A673 (cell line): Measurements from ENCODE around the gene TRDN.

Source experiments
- CTCF ChIP-seq: fragments of 300-800, 200-600 bp; sonication (generic); conservative IDR thresholded peaks from 2 replicates; pipeline ENCODE4 v1.5.1; 2017; ENCODE audit warnings: low read depth, mild to moderate bottlenecking, antibody characterized with exemption, low read length, moderate library complexity, mixed read lengths
- EZH2 ChIP-seq: fragments of 200-600 bp; sonication (generic); IDR thresholded peaks from 2 replicates; pipeline ENCODE4 v1.6.1; 2017; ENCODE audit warnings: borderline replicate concordance, low read depth, mild to moderate bottlenecking, mixed read lengths, antibody characterized with exemption, low read length; ENCODE audit not compliant: poor library complexity, severe bottlenecking

- TF ChIP-seq CTCF (no peak), EZH2 (no peak)
Measured at GRCh38 chr6:123427008-123427407, 209.7 kb downstream of the TRDN start.
